Testis (tissue), 3 donors: ENCODE data around the gene ZNF556. TPM values are rescaled to one million over a fixed set of nuclear protein-coding genes. Genes with fewer than 3 reads are reported as not detected.
"Not testable (repeated sequence)": the region's sequence is repeated elsewhere in the genome, so short reads cannot be mapped to it uniquely, and the experiment has no call there.

Source experiments
- DNase-seq: peaks from one replicate; pipeline ENCODE4 v3.0.0-alpha.2; 2019
- H3K27ac ChIP-seq, 2 donors: fragments of 200-600 bp; sonication (generic); one replicate each; pipeline ENCODE4 v1.5.1; 2019
- H3K27me3 ChIP-seq: fragments of 200-600 bp; sonication (generic); one replicate; pipeline ENCODE4 v1.5.1; 2019
- H3K36me3 ChIP-seq: fragments of 200-600 bp; sonication (generic); one replicate; pipeline ENCODE4 v1.5.1; 2017; ENCODE audit warnings: low read depth; ENCODE audit errors: missing control alignments
- H3K4me1 ChIP-seq: fragments of 200-600 bp; sonication (generic); one replicate; pipeline ENCODE4 v1.5.1; 2019
- H3K4me3 ChIP-seq, 2 donors: fragments of 200-600 bp; sonication (generic); one replicate each; pipeline ENCODE4 v1.5.1; 2017 to 2019
- H3K9me3 ChIP-seq: fragments of 200-600 bp; sonication (generic); one replicate; pipeline ENCODE4 v1.5.1; 2017
- CTCF ChIP-seq, 3 experiments: fragments of 450-650 bp in 2 of 3; fragments of 200-600 bp in 1 of 3; sonication (generic) in 1 of 3; IDR thresholded peaks; one replicate each; pipeline ENCODE4 v1.5.1; 2016 to 2019; ENCODE audit warnings: antibody characterized with exemption in 3 of 3, mild to moderate bottlenecking in 2 of 3, moderate library complexity in 1 of 3
- POLR2A ChIP-seq: fragments of 450-650 bp; IDR thresholded peaks from one replicate; pipeline ENCODE4 v1.6.1; 2017; ENCODE audit warnings: antibody characterized with exemption, mild to moderate bottlenecking, moderate library complexity
- WGBS, 2 donors: methylation state at CpG; one replicate each; pipeline ENCODE4 v1.1.5; 2018; 5-methylcytosine and 5-hydroxymethylcytosine counted together
- intact Hi-C: fragments of 100-400 bp; cut with DNase I; formaldehyde crosslinking; loops from one replicate; pipeline ENCODE4 v1.15.1; 2023; ENCODE audit warnings: low total_unique reads
- polyA plus RNA-seq: library from polyadenylated mRNA; stranded (reverse); fragments of 350-450 nt; fragmentation: Illumina TruSeq; extraction: RNeasy Lipid Tissue Mini Kit (QIAGEN cat#74804); gene quantifications from one replicate; pipeline ENCODE4 v1.2.3, GENCODE V29; 2014; ENCODE audit warnings: low read depth, low replicate concordance; ENCODE audit not compliant: insufficient read depth
- total RNA-seq, 2 donors: library from RNA; depleted of rRNA; stranded (reverse); fragments of >200 nt; gene quantifications; one replicate each; pipeline ENCODE4 v1.2.3, GENCODE V29; 2016

Gene ZNF556
- total and polyA plus RNA-seq, 3 donors from 2014 or later: 1.9 to 2.4 (median 2.3) TPM

GRCh38 chr19:2865334-2866100 lies 1.6 kb upstream of the ZNF556 start:
- H3K27ac ChIP-seq: no peak overlapping the region
- WGBS, 2 donors: 26 to 32% methylated on average over 12 of the region's 12 CpGs
- no peaks in the 10 kb centered on the region for H3K36me3 ChIP-seq
- no peaks in the 10 kb centered on the region for H3K27me3 ChIP-seq
- DNase-seq: no peak
- H3K9me3 ChIP-seq: no peaks in the 10 kb centered on the region
- H3K4me3 ChIP-seq: no peak overlapping the region
- intact Hi-C loops: no loop called here
- no peaks in the 10 kb centered on the region for H3K4me1 ChIP-seq
- TF ChIP-seq POLR2A: no peak
- TF ChIP-seq CTCF (IDR thresholded peaks at IDR 0.05): no peak

GRCh38 chr19:2866495-2867024 lies 575 bp upstream of the ZNF556 start:
- Histone ChIP-seq H3K9me3 (no peaks in the 10 kb centered on the region), H3K36me3 (no peaks in the 10 kb centered on the region), H3K4me3 (peak overlapping the region; percentile 21 to 50), H3K27me3 (no peaks in the 10 kb centered on the region), H3K4me1 (no peaks in the 10 kb centered on the region), H3K27ac (no peak overlapping the region)
- intact Hi-C loops: no loop called here
- DNase-seq: no peak
- WGBS, 2 donors: 48 to 51% methylated on average over 8 of the region's 8 CpGs
- TF ChIP-seq POLR2A (no peak), CTCF (IDR thresholded peaks at IDR 0.05) (no peak)

GRCh38 chr19:2869618-2870017 lies 2.5 kb downstream of the ZNF556 start:
- 89 to 92% methylated on average over 10 of the region's 10 CpGs for WGBS, 2 donors
- no peak for DNase-seq
- Histone ChIP-seq H3K9me3 (no peaks in the 10 kb centered on the region), H3K27ac (no peak overlapping the region), H3K36me3 (no peaks in the 10 kb centered on the region), H3K4me1 (no peaks in the 10 kb centered on the region), H3K4me3 (no peak overlapping the region), H3K27me3 (no peaks in the 10 kb centered on the region)
- TF ChIP-seq POLR2A (no peak), CTCF (IDR thresholded peaks at IDR 0.05) (no peak)
- intact Hi-C loops: no loop called here

- H3K9me3 ChIP-seq, H3K27ac ChIP-seq, H3K36me3 ChIP-seq, H3K27me3 ChIP-seq, intact Hi-C loops, H3K4me1 ChIP-seq, H3K4me3 ChIP-seq: not testable (repeated sequence)
- WGBS, 2 donors: 25 to 33% methylated on average over 2 to 6 of the region's 11 CpGs
- TF ChIP-seq CTCF (IDR thresholded peaks at IDR 0.05): peak in 1 of 3 experiments; percentile 32
- DNase-seq: peak; percentile 48
Measured at GRCh38 chr19:2872175-2872574, 5.0 kb downstream of the ZNF556 start.
